Measurements from ENCODE around the gene TMEM176B.

DNA sequence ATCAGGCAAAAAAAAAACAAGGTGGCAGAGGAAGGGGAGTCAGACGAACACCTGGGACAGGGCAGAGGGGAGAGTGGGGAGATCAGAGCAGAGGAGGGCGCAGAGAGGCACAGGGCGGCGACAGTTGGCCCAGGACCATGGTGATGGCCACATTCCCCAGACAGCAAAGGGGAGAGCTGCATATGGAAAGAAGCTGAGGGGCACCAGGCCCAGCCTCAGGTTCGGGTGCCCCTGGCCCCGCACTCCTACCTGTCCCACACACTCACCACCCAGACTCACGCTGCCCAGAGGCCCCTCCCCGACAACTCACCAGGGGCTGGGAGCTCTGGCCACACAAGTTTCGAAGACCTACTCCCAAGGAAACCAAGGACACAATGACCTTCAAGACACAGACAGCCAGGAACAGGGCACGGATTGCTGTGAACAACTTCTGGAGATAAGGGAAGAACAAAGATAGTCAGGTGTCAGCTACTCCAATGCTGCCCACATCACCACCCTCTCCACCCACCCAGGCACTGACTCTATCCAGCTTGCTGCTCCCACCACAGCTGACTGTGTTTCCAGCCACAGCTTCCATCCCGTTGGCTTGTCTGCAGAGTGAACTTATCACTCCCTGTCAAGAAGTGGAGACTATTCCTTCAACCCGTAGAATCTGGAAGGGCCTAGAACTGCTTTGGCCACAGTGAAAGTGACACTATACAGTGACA lies 8.3 kb downstream of the TMEM176B start:
- no peak for TF ChIP-seq SIN3A (IDR thresholded peaks at IDR 0.05; ENCODE audit: borderline replicate concordance, insufficient read depth, low read depth, low read length)
- TF ChIP-seq, protein P1, sequence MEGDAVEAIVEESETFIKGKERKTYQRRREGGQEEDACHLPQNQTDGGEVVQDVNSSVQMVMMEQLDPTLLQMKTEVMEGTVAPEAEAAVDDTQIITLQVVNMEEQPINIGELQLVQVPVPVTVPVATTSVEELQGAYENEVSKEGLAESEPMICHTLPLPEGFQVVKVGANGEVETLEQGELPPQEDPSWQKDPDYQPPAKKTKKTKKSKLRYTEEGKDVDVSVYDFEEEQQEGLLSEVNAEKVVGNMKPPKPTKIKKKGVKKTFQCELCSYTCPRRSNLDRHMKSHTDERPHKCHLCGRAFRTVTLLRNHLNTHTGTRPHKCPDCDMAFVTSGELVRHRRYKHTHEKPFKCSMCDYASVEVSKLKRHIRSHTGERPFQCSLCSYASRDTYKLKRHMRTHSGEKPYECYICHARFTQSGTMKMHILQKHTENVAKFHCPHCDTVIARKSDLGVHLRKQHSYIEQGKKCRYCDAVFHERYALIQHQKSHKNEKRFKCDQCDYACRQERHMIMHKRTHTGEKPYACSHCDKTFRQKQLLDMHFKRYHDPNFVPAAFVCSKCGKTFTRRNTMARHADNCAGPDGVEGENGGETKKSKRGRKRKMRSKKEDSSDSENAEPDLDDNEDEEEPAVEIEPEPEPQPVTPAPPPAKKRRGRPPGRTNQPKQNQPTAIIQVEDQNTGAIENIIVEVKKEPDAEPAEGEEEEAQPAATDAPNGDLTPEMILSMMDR (IDR thresholded peaks at IDR 0.05) = no peak
- no peak for TF ChIP-seq TCF7L2 (IDR thresholded peaks at IDR 0.05; ENCODE audit: low read depth, low read length)
- TF ChIP-seq, protein P2, sequence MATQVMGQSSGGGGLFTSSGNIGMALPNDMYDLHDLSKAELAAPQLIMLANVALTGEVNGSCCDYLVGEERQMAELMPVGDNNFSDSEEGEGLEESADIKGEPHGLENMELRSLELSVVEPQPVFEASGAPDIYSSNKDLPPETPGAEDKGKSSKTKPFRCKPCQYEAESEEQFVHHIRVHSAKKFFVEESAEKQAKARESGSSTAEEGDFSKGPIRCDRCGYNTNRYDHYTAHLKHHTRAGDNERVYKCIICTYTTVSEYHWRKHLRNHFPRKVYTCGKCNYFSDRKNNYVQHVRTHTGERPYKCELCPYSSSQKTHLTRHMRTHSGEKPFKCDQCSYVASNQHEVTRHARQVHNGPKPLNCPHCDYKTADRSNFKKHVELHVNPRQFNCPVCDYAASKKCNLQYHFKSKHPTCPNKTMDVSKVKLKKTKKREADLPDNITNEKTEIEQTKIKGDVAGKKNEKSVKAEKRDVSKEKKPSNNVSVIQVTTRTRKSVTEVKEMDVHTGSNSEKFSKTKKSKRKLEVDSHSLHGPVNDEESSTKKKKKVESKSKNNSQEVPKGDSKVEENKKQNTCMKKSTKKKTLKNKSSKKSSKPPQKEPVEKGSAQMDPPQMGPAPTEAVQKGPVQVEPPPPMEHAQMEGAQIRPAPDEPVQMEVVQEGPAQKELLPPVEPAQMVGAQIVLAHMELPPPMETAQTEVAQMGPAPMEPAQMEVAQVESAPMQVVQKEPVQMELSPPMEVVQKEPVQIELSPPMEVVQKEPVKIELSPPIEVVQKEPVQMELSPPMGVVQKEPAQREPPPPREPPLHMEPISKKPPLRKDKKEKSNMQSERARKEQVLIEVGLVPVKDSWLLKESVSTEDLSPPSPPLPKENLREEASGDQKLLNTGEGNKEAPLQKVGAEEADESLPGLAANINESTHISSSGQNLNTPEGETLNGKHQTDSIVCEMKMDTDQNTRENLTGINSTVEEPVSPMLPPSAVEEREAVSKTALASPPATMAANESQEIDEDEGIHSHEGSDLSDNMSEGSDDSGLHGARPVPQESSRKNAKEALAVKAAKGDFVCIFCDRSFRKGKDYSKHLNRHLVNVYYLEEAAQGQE (IDR thresholded peaks at IDR 0.05; ENCODE audit: insufficient read depth in 1 of 2, low read depth in 2 of 2, low read length in 1 of 2) = no peak
